CD4-positive, alpha-beta T cell treated with Interferon alpha-2 for 1 hour (primary cell): ENCODE results near the gene RAB20.
"Not testable (repeated sequence)": the region's sequence is repeated elsewhere in the genome, so short reads cannot be mapped to it uniquely, and the experiment has no call there.

ENCODE experiments used
- DNase-seq, 2 donors: peaks; one replicate each; pipeline ENCODE4 v3.0.0-alpha.2; 2020 to 2022

RAB20 gene

DNA sequence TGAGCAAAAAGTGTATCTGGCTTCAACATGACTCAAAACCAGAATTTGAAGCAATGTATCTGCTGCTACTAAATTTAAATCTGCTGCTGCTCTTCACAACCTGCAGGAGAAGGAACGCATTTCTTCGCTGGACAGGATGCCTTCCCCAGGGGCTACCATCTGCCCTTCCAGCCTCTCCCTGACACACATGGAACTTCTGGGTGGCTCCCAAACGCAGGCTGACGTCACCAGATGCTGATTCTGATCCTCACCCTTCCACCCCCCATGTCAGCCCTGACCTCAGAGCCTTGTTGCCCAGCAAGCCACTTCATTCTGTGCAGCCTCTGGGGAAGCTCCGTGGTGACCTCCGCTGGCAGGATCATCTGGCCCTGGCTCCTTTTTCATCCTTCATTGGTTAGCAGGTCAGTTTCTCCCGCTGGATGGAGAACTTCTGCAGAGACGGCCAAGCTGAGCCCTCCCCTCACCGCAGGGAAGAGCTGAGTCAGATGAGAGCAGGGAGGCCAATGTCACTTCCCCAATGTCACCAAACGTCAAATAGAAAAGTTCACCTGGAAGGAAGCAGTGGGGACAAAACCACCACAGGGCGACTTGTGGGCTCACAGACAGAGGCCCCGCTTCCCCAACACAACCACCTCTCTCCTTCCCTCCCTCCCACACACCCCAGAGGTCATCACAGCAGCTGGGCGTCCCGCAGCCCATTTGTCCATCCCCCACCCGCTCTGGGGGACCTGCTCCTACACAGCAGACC lies 14.0 kb upstream of the RAB20 start:
- DNase-seq = peak; percentile 7 to 39

DNA sequence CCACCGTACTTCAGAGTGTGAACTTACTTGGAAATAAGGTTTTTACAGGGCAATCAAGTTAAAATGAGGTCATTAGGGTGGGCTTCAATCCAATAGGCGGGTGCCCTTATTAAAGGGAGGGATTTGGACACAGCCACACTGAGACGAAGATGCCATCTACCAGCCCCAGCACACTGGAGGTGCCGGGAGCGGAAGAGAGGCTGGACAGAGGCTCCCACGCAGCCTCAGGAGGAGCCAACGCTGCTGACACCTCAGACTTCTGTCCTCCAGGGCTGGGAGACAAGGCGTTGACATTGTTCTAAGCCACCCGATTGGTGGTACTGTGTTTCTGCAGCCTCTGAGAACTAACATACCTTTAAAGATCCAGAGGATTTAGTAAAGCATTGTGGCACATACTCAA lies 12.6 kb upstream of the RAB20 start:
- DNase-seq = no peak

DNA sequence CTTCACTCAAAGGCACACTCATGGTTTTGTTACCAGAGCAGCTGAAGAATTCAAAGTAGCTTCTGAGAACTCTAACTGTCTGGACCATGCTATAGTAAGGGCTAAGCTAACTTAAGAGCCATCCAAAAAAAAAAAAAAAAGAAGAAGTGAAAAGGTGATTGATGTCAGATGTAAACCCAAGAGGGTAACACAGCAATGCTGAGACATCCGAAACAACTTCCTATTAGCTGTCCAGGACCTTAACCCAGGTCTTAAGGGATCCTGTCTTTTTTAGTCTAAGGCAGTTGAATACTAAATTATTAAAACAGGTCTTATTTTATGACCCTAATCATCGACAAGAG lies 11.2 kb upstream of the RAB20 start:
- DNase-seq = no peak

DNA sequence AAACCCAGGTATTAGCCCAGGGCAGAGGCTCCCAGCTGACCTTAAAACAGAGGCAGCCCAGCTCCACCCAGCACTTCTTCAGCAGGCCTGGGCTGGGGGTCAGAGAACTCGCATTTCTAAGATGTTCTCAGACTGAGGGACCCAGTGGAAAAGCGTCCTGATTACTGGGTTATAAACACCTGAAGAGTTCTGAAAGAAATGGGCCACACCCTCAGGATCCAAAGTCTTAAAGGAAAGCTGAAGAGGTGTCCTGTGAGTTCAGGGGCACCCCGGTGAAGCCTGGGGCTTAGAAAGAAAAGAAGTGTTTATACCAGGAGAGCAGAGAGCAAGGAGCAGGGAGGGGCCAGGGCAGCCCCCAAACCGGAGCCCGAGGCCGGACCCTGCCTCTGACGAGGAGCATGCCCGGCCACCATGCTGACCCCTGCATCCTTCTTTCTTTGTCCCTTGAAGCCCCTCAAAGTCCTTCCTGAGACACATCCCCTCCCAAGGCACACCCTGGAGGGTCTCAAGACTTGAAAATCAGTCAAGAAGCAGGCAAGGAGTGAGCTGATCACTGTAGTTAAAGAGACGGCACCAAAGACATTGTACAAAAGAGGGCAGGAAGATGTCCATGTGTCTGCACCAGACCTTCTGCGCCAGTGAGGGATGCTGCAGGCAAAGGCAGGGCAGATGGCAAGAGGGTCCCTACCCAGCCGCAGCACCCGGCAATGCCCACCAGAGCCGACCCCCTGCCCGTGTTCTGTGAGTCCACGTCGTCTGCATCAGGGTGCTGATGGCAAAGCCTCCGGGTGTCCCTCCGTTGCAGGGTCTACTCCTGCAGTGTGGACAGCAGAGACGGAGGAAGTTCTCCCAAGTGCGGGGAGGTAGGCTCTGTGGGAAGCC lies 10.6 kb upstream of the RAB20 start:
- DNase-seq = no peak

DNA sequence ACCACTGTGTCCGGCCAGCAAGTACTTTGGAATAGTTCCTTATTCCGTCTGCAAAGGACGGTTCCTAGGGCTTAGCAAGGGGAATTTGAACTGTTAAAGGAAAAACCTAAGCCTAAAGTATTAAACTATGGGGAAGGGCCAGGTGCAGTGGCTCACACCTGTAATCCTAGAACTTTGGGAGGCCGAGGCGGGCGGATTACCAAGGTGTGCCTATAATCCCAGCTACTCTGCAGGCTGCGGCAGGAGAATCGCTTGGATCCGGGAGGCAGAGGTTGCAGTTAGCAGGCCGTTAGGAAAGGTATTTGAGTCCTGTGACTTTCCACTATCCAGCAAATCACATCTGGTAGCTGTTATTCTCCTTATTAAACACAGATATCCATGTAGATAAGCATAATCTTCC lies 9.4 kb upstream of the RAB20 start:
- DNase-seq = no peak

DNA sequence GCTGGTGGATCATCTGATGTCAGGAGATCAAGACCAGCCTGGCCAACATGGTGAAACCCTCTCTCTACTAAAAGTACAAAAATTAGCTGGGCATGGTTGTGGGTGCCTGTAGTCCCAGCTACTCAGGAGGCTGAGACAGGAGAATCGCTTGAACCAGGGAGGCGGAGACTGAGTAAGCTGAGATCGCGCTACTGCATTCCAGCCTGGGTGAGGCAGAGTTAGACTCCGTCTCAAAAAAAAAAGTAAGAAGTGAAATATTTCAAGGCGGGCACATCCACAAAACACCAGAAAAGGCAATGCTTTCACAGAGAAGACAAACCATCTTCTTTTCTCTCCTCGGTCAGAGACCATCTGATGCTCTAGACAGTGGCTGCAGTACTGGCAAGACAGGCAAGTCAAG lies 8.4 kb upstream of the RAB20 start:
- DNase-seq = not testable (repeated sequence)

DNA sequence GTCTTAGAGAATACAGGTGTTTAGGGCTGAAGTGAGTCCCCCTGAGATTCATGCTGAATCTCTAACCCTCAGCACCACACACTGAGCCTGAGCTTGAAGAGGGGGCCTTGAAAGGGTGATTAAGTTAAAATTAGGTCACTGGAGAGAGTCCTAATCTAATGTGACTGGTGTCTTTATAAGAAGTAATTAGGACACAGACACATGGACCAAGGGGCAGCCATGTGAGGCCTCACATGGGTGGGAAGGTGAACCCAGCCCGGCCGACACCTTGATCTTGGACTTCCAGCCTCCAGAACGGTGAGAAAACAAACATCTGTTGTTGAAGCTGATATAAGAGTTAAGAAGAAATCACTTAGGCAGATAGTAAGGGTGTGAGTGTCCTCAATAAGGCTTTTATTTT lies 7.1 kb upstream of the RAB20 start:
- no peak for DNase-seq

DNA sequence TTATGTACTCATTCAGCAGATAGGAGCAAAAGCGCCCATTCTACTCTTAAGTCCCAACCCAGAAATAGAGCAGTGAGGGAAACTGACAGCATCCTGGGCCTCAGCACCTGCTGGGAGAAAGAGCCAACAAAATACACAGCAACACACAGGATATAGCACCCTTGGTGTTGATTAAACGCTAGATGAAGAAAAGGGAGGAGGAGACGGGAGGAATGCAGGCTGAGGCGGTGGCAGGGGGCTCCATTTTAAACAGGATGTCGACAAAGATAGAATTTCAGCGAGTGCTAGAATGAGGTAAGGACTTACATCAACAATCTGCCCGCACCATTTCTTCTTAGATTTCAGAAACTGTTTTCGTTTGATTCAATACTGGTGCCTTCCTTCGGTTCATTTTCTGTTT lies 4.6 kb upstream of the RAB20 start:
- DNase-seq = no peak

DNA sequence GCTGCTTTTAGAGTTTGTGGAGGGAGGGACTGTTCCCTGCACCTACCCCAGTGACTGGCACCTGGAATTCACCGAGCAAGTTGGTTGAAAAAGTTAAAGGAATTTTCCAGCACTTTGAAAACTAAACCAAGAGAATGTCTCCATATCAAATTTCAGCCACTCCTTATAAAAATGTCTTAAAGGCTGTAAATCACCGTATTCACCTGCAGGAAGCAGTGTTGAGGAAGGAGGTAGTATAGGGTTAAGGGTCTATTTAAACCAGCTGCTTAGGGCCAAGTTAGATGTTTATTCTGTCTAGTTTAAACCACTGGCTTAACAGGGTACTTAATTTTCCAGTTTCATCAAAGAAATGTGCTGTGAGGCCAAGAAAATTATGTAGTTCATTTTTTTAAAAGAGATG lies 3.8 kb upstream of the RAB20 start:
- no peak for DNase-seq

DNA sequence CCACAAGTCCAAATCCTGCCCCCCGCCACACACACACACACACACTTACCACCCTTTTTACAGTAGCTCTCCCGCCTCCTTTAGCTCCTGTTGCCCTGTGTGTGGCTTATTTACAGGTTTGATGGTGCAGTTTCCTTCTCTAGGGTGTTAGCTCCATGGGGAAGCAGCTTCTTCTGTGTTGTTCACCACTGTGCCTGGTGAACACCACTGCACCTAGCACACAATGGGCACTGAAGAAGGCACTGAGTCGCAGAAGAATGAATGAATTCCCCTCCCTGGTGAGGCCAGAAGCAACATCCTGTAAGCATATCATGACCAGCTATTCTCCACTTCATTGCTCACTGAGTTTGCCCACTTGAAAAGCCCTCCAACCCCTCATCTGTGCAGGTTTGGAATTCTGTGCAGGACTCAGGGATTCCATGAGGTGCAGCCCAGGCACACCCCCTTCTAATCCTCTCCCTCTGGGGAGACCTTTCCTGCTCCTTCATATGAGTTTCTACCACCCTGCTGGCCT lies 3.0 kb upstream of the RAB20 start:
- DNase-seq = no peak

DNA sequence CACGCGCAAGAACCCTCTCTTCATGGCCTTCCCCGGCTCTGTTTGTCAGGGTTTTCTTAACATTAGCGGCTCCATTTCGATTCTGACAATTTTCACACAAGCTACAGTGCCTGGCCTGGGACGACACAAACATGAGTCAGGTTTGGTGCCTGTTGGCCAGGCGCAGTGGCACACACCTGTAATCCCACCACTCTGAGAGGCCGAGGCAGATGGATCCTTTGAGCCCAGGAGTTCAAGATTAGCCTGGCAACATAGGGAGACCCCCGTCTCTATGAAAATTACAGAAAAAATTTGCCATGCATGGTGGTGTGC lies 1.9 kb upstream of the RAB20 start:
- DNase-seq = no peak

DNA sequence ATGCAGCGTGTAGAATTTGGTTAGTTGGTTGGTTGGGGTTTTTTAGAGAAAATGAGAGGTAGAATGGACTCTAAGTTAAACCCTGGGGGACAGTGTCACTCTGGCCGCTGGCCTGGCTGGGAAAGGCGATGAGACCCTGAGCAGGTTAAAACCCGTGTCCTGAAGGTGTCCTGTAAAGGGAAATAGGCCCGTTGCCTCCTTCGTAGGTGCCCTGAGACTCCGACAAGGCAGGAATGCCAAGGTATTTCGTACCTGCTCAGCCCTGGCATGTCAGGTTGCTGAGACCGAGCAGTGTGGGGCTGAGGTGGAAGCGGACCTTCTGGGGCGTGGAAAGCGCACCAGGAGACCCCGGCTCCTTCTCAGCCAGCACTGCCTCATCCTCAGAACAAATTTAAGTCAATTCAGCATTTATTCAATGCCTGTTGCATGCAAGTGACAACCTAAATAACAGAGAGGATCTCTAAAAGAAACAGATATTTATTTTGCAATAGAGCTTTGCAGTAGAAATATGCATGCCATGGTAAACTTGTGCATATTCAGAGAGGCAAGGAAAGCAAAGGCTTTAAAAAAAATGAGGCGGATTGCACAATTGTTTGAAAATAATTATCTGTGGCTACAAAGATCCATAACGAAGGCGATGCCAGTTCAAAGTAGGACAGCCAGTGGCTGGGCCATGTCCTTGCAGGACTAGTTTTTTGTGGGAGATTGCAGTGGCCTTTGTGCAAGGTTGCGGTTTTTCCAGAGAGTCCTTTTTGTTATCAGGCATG lies 1.4 kb upstream of the RAB20 start:
- DNase-seq = no peak

DNA sequence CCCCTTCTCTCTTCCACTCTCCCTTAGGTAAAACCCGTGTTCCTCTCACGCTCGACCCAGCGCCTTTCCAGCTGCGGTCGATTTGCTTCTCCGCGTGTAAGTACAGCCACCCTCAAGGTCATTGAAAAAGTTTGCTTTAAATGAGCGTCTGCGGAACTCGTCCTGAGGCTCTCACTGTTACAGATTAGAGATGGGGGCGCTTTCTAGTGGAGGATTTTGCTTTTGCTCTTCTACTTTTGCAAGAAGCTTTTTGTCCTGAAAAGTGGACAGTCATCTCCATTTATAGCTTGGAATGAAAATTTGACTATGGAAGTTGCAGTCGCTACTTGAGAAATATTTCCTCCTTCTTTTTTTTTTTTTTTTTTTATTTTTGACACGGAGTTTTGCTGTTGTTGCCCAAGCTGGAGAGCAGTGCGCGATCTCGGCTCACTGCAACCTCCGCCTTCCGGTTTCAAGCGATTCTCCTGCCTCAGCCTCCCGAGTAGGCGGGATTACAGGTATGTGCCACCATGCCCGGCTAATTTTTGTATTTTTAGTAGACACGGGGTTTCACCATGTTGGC lies 595 bp upstream of the RAB20 start:
- no peak for DNase-seq

DNA sequence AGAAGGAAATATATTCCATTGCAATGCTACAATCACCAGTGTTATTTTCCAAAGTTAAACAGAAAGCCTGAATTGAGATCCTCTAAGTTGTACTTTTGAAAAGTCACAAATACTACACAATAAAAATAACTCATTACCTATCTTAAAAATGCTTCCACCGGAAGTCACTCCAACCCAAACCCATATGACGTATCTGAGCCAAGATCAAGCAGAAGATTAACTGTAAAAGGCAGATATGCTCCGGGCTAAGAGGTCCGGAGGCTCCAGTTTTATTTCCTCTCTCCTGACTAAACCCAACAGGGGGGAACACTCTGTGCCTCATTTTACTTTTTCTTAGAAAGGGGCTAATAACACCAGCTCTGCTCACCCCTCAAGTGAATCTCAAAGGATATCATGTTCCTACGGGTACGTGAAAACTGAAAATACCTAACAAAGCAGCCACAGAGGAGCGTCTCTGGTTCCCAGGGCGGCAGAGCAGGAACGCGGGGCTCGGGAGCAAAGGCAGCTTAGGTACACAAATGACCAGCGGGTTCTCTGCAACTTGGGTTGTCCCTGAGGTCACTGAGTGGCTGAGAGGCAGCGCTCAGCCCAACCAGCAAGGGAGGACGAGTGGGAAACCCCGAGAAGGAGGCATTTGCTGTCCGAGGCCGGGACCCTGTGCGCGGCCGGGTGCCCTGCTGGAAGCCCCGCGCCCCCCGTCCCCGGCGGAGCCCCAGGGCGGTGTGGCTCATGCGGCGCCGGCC lies 750 bp downstream of the RAB20 start:
- peak; percentile 8 to 27 for DNase-seq

DNA sequence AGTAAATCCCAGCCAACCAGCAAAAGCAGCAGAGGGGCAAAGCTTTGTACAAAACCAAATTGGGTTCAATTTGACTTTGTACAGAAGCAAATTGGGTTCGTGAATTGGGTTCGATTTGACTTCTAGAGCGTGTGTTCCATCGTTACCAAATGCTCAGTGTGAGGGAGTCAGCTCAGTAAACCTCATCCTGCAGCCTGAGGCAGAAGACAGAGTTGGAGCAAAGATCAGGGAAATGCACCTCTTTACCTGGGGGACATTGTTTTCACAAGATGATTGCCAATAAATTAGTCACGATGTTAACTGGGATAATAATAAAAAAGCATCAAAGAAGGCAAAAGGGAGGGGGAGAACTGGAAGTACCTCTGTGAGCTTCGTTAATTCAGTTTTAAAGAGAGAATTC lies 1.5 kb downstream of the RAB20 start:
- DNase-seq = no peak

DNA sequence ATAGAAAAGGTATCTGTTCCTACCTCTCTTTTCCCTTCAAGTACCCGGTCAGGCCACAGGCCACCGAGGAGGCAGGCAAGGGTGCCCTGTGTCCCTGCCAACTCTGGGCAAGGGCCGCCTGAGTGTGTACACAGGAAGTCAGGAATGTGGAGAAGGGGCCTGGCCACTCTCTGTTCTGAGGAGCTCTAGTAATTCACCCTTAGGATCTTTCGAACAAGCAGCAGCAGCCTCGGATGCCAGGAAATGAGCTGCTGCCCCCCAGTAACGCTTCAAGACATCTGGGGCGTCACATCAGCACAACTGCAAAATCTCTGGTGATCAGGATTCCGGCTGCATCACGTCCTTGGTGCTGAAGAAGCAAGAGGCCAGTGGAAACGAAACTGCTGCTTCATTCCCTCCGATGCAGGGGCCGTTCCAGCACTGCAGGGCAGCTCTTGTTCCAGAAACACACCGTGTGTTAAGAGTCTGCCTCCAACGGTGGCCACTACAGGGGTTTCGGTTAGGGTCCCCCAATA lies 2.0 kb downstream of the RAB20 start:
- peak in 1 of 2 donors; percentile 15 for DNase-seq

DNA sequence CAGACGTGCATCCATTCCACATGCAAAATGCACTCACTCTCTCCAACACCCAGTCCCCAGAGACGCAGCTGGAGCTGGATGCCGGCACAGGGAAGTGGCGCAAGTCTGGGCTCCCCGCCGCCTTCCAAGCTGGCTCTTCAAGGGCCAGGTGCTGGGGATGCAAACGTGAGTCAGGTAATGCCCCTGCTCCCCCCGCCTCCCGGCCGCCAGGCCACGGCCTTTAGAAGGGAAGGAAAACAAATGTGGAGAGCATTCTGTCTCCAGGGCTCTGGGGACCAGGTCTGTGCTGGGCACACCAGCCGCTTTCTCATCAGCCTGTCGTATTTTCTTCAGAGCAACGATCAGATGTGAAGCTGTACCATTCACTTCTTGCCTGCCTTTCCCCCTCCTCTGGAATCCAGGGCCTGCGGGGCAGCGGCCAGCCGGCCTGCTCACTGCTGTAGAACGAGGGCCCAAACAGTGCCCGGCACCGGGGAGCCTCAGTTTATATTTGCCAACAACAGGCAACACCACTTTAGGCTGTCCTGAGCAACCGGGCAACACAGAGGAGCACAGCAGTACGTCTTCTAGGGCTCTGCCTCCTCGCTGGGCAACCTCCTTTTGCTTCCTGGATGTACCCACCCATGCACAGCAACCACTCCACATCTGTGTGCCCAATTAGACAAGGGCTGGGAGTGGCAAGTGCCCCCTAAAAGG lies 3.8 kb downstream of the RAB20 start:
- DNase-seq = no peak

DNA sequence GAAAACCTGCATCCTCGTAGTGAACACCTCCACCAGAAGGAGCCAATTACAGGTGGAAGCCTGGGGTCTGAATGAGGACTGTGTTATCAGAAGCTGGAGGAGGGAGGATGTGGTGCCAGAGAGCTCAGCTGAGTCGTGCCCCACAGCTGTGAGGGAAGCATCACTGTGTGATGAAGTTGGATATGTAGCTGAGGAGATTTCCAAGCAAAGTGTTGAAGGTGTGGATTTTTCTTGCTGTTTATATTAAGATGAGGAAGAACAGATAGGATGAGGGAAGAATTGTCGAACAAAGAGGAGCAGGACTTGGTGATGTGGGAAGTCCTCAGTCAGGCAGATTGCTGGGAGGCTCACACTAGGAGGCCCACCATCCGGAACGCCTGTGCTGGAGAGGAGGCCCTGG lies 4.4 kb downstream of the RAB20 start:
- DNase-seq = no peak

DNA sequence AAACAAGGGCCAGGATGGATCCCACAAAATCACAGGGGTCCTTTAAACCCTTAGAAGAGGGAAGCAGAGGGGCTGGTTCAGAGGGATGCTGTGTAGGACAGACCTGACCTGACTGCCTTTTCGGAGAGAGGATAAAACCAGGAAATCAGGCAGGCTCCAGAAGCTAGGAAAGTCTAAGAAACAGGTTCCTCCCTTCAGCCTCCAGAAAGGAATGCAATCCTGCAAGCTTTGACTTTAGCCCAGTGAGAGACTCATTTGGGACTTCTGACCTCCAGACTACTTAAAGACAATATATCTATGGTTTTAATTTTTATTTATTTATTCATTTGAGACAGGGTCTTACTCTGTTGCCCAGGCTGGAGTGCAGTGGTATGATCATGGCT lies 5.3 kb downstream of the RAB20 start:
- no peak for DNase-seq

DNA sequence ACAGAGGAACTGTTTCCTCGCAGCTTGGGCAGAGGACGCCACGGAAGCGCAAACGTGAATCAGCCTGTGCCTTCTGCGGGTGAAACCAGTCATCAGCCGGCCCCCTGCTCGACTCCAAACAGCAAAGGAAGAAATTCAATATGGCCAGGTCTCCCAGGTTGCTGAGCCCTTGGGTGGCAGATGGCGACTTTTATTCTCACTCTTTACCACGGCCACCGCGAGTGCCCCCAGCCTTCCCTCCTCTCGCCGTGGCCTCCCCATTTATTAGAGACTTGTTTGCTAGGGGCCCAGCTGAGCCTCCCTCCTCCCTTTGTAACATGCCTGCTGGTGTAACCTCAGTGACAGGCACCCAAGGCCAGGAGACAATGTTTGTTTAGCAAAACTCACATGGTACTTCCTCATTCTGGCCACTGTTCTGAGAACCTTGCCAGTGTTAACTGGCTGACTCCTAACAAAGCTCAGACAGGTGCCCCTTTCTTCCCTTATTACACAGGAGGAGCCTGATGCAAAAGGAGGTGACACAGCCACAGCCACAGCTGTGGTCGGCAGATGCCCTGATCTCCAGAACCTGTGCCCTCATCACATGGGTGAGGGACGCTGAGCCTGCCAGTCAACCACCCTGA lies 5.8 kb downstream of the RAB20 start:
- DNase-seq = peak in 1 of 2 donors; percentile 31

DNA sequence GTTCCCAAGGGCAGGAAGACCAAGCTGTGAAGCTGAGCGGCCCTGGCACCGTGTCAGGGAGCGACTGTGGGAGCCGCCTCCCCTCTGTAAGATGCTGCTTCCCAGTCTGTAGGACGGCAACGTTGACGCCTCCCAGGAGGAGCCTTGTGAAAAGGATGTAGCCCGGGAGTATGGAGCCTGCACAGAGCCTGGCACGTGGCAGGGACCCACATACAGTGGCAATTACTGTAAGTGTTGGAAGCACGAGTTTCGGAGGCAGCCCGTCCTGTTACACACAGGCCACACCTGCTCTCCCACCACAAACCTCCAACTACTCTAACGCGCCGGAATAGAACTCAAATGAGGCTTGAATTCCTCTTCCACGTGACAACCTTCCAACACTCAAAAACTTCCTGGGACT lies 6.6 kb downstream of the RAB20 start:
- no peak for DNase-seq
